NCI-H510A (cell line): Measurements from ENCODE around the gene KIF25.

Experiments used
- DNase-seq: peaks from one replicate; lab custom pipeline; 2025; lab: John Stamatoyannopoulos, UW

KIF25 gene

DNA sequence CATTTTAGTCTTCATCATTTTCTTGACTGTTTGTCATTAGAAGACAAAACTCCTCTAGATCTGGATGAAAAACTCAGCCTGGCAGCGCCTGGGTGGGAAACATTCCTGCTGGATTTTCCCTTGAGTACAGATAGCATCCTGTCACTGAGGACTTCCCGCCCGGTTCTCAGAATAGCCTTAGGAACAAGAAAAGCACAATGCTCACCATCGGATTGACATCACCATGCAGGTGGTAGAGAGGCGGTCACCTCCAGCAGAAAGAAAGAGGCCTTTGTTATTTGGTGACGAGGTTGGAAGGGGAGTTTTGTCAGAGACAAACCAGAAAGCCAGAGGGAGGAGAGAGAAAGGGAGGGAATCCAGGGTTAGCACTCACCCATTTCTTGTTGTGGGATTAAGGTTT, 39.8 kb downstream of the KIF25 start:
- no peak for DNase-seq

GRCh38 chr6:168037856-168038255, 40.4 kb downstream of the KIF25 start:
- DNase-seq = no peak

- no peak for DNase-seq
Observed at GRCh38 chr6:168038576-168039140, 41.2 kb downstream of the KIF25 start.

DNA sequence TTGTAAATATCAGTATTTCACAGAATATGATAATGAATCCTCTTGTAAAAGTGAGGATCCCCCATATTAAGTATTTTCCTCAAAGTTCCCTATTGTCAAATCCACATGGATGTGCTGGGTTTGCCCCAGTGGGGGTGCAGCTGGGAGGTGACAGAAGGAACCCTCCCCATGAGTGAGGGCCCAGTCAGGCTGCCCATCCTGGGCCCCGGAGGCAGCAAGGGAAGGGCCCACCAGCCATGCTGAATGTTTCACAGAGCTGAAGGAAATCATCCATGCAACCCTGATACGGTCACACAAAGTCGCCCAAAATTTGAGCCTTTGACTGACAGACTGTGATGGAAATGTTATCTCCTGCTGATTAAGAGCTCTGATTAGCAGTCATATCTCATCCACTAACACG, 41.8 kb downstream of the KIF25 start:
- no peak for DNase-seq

DNA sequence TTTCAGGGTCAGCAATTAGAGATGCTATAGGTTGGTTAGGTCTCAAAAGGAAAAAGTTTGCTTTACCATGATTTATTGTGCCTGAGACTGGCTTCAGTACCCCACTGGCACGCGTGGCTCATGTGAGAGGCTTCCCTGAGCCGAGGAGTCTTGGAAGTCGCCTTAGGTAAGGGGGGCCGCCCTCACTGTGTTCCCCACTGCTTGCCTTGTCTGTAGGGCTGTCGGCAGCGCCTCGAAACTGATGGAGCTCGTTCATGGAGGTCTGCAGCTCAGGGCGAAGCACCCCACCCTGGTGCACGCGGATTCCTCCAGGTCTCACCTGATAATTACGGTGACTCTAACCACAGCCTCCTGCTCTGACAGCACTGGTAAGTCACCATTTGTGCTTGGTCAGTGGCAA, 42.4 kb downstream of the KIF25 start:
- DNase-seq = no peak

GRCh38 chr6:168040856-168041496, 43.5 kb downstream of the KIF25 start:
- no peak for DNase-seq

DNA sequence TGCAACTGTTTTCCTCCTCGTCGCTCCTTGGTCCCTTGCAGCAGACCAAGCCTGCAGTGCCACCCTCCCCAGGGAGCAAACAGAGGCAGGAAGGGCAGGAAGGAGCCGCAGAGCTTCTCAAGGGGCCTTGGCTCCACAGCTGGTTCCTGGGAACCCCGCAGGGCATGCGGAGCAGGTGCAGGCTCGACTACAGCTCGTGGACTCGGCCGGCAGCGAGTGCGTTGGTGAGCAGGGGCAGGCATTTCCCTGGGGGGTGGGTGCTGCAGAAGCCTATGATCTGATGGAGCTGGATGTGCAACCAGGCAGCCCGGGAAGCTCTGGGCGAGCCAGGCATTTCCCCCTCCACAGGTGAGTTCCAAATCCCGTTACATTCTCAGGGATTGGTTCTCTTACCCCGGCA, 44.5 kb downstream of the KIF25 start:
- DNase-seq = no peak

DNA sequence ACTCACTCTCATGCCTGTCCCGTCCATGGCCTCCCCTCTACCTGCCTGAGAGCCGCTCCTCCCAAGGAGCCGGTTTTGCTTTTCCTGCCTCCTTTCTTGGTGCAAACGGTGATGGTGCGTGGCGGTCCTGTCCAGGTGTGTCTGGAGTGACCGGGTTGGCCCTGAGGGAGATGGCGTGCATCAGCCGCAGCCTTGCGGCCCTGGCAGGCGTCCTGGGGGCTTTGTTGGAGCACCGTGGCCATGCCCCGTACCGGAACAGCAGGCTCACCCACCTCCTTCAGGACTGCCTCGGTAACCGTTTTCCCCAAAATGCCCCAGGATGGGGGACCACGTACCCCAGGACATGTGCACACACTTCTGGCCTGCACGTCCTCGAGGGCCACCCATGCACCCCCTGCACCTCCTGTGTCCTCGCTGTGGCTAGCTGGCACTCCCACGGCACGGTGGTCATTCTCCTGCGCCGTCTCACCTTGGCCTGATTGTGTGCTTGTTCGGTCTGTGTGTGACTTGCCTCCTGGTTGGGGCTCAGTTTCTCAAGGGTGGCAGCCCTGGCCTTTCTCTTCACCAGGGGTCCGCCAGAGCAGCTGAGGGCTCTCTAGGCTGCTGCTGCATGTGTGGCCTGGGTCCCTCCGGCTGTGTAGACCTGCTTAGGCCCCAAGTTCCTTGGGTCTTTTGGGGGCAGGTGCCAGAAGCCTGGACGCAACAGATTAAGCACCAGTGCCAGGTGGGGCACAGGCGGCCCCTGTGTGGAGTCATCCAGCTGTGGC, 45.1 kb downstream of the KIF25 start:
- no peak for DNase-seq

DNA sequence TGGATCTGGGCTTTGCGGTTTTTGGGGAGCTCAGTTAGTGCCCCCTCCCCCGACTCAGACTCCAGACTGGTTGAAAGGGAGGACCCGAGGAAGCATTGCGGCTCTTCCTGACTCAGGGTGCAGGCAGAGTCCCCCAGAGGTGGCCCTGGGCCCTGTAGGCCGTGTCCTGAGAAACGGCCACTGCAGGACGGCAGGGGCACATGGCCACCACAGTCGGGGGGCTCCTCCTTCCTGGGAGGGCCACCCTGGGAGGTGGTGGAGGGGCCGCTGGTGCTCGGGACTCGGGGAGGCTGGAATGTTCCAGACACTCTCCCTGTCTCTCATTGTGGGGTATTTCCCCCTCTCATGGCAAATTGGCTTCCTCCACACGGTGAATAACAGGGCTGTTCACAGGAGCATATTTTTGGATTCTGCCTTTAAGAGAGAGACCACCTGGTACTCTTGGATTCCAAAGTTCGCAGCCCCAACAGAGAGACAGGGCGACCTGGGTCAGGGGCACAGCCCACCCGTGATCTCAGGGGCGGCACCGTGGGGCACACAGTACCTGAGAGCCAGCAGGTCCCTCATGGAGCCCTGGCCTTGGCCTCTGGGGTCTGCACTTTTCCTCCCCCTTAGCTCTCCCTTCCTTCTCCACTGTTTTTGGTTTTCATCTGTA, 45.8 kb downstream of the KIF25 start:
- DNase-seq = no peak

- DNase-seq = no peak
Observed at GRCh38 chr6:168043848-168044415, 46.5 kb downstream of the KIF25 start.

DNA sequence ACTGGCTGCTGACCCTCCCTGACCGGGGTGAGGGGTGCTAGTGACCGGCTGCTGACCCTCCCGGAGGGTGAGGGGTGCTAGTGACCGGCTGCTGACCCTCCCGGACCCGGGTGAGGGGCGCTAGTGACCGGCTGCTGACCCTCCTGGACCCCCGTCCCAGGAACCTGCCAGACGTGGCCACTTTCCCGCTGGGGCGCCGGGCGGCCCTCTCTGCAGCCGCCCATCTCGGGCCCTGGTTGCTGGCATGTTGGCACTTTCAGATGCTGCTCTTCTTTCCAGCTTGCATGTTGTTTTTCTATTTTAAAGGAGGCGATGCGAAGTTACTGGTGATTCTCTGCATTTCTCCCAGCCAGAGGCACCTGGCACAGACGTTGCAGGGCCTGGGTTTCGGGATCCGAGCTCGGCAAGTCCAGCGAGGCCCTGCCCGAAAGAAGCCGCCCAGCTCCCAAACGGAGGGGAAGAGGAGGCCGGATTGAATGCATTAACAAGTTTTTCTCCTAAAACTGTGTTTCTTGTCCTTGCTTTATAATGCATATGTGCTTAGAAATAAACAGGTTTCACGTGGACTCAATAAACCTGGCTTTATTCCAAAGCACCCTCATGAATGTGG, 47.2 kb downstream of the KIF25 start:
- DNase-seq = no peak

DNA sequence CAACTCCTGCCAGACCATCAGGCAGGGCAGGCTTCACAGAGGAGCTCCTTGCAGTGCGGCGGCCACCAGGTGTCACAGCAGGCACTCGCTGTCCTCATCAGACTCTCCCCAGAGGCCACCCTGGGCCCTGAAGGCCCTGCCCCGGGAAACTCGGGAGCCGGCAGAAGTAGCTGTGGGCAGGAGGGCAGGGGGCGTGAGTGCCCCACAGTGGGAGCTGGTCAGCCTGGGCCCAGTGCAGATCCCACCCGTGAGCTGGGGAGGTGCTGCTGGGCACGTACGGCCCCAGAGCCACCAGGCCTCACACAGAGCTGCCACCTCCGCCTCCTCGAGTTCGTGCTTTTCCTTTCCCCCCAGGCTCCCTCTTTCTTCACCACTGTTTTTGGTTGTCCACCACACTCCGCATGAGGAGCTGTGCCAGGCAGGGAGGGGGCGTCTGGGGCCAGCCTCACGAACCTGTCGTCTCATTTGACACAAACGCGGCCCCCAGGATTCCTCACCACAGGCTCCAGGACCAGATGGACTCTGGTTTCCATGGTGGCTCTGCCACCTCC, 47.7 kb downstream of the KIF25 start:
- no peak for DNase-seq

GRCh38 chr6:168045706-168046620, 48.5 kb downstream of the KIF25 start:
- DNase-seq = no peak

- no peak for DNase-seq
Observed at GRCh38 chr6:168046696-168047095, 49.2 kb downstream of the KIF25 start.

DNA sequence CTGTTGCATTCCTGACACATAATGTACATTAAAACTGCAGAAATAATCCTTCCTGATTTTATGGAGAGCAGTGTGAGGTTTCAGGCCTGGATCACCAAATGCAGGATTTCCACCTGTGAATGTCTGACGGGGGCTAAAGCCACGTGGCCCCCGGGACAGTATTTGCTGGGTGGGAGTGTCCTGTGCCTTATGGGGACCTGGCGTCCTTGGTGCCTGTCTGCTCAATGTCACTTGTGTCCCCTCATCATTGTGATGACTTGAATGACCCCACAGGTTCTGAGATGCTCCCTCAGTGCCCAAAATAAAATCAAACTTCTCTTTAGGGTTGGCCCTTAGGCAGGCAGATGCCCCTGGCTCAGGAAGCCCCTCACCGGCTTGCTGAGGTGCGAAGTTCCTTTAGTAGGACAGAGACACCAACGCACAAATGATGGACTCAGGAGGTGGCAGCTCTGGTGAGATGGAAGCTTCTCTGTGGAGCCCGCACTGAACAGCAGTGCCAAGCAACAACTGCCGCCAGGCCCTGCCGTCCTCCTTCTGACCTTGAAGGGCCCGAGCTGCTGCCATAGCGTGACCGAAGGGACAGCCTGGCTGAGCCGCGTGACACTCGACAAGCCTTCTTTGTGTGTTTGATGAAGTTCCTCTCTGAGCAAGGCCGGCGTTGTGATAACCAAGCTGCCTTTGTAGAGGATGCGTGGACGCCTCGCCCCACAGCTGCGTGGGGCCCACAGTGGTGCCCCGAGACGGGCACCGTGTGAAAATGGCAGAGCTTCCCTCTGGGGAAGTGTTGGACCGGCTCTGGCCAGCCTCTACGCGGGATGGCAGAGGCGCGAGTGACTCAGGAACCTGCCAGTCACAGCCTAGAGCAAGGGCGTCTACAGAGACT, 50.6 kb downstream of the KIF25 start:
- no peak for DNase-seq

DNA sequence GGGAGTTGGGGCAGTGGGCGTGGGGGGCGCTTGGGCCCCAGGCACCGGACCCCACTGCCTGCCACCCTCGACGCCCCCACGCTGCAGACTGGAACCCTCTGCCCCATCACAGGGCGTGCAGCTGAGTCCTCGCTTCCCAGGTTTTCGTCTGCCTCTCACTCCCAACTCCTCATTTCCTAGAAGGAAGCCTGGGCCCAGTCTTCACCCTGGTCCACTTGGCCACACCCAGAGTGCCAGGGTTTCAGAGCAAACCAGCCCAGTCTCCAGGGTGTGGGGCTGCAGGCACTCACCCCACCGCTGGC, 51.2 kb downstream of the KIF25 start:
- no peak for DNase-seq

GRCh38 chr6:168049277-168049676, 51.8 kb downstream of the KIF25 start:
- no peak for DNase-seq

DNA sequence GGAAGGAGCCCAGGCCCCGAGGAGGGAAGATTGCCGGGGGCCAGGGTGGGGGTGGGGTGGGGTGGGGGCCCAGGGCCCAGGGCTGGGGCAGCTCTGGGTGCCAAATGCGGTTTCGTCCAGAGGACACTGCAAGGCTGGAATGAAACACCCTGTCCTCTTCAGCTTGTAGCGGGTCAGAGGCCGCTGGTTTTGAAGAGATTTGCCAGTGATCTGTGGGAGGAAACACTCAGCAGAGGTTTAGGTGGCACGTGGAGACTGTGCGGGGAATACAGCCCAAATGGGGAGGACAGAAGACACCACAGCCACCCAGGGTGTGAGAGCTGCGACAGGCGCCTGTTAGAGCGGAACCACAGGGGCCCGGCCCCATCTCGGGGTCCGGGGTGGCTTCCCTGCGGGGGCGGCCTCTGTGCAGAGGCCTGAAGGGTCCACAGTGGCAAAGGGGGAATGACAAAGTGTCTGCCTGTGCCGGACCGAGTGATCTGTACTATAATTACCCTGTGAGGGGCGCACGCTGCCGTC, 52.3 kb downstream of the KIF25 start:
- no peak for DNase-seq

DNA sequence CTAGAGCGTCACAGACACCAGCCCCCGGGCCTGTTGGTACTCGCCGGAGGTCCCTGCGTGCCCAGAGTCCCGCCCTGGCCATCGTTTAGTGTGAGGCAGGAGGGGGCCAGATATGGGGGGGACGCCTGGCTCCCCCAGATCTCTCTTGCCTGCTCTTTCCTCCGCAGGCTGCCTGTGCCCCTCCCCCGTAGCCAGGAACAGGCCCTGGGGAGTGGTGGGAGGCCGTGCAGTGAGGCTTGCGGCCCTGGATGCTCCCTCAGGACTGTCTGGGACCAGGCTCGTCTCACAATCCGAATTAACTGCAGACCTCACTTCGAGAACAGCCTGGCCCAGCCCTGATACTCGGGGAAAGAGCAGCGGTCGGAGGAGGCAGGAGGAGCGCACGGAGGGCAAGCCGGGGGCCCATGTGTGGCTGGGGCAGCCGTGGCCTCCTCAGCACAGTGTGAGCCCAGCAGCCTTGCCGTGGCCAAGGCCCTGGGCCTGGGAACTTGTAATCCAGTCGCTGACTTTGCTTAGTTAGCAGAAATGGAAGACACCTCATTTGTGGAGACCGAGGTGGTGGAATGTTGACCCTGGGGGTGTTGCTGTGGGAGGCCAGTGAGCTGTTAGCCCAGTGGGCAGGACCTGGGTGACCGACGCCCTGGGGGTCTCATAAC, 52.9 kb downstream of the KIF25 start:
- no peak for DNase-seq
